Tibial nerve (tissue), 4 donors: Measurements from ENCODE around the gene RBFA. TPM values are rescaled to one million over a fixed set of nuclear protein-coding genes. Genes with fewer than 3 reads are reported as not detected.
"Not testable (repeated sequence)": the region's sequence is repeated elsewhere in the genome, so short reads cannot be mapped to it uniquely, and the experiment has no call there.

Experiments
- DNase-seq, 2 donors: peaks; one replicate each; pipeline ENCODE4 v3.0.0-alpha.2; 2019; ENCODE audit warnings: low spot score in 2 of 2
- H3K27ac ChIP-seq, 4 donors: fragments of 200-600 bp; sonication (generic) in 3 of 4; one replicate each; pipeline ENCODE4 v1.5.1; 2017 to 2019; ENCODE audit warnings: mild to moderate bottlenecking in 1 of 4
- H3K27me3 ChIP-seq, 2 donors: fragments of 200-600 bp; sonication (generic) in 1 of 2; one replicate each; pipeline versions ENCODE4 v1.5.1 to v1.6.0; 2017 to 2019
- H3K36me3 ChIP-seq, 3 donors: fragments of 200-600 bp; sonication (generic); one replicate each; pipeline ENCODE4 v1.5.1; 2018 to 2019
- H3K4me1 ChIP-seq, 4 donors: fragments of 200-600 bp; sonication (generic) in 3 of 4; one replicate each; pipeline ENCODE4 v1.5.1; 2017 to 2019
- H3K4me3 ChIP-seq, 4 donors: fragments of 200-600 bp; sonication (generic) in 3 of 4; one replicate each; pipeline ENCODE4 v1.5.1; 2017 to 2019; ENCODE audit warnings: mild to moderate bottlenecking in 1 of 4, moderate library complexity in 1 of 4
- H3K9me3 ChIP-seq, 4 donors: fragments of 200-600 bp; sonication (generic) in 3 of 4; one replicate each; pipeline ENCODE4 v1.5.1; 2017 to 2019
- CTCF ChIP-seq, 5 experiments: fragments of 200-600 bp in 3 of 5; fragments of 450-650 bp in 2 of 5; sonication (generic) in 3 of 5; IDR thresholded peaks; one replicate each; pipeline ENCODE4 v1.5.1; 2016 to 2019; ENCODE audit warnings: antibody characterized with exemption in 5 of 5, mild to moderate bottlenecking in 3 of 5, moderate library complexity in 2 of 5
- EP300 ChIP-seq, 2 donors: sonication (generic); formaldehyde crosslinking; IDR thresholded peaks; one replicate each; pipeline ENCODE4 v1.6.1; 2017; ENCODE audit warnings: antibody characterized with exemption in 2 of 2, mild to moderate bottlenecking in 1 of 2
- POLR2A ChIP-seq, 2 donors: fragments of 450-650 bp; IDR thresholded peaks; one replicate each; pipeline ENCODE4 v1.6.1; 2017; ENCODE audit warnings: antibody characterized with exemption in 2 of 2, mild to moderate bottlenecking in 2 of 2, moderate library complexity in 2 of 2
- WGBS, 2 donors: methylation state at CpG; one replicate each; pipeline ENCODE4 v1.1.5; 2018; 5-methylcytosine and 5-hydroxymethylcytosine counted together
- total RNA-seq, 4 donors: library from RNA; depleted of rRNA; stranded (reverse); fragments of >200 nt; gene quantifications; one replicate each; pipeline ENCODE4 v1.1.0, GENCODE V29; 2016

Gene RBFA
- total RNA-seq, 4 donors from 2014 or later: 33.3 to 36.1 (median 33.6) TPM

- Histone ChIP-seq H3K27ac (no peak overlapping the region), H3K36me3 (peaks cover 0 to 48% (median 0%) of the 10 kb centered on the region in 3 donors), H3K4me3 (no peak overlapping the region), H3K9me3 (peaks cover 0 to 91% (median 3%) of the 10 kb centered on the region in 4 donors), H3K4me1 (no peaks in the 10 kb centered on the region), H3K27me3 (no peaks in the 10 kb centered on the region)
- DNase-seq: no peak
- 86 to 87% methylated on average over 5 of the region's 5 CpGs for WGBS, 2 donors
- TF ChIP-seq EP300 (IDR thresholded peaks at IDR 0.05) (no peak), CTCF (IDR thresholded peaks at IDR 0.05) (no peak)
Observed at GRCh38 chr18:80010551-80010906, 23.7 kb upstream of the RBFA start.

GRCh38 chr18:80011496-80012137 lies 22.6 kb upstream of the RBFA start:
- not testable (repeated sequence) for H3K4me3 ChIP-seq, H3K27me3 ChIP-seq, DNase-seq, H3K27ac ChIP-seq, H3K4me1 ChIP-seq
- 74 to 82% methylated on average over 14 of the region's 14 CpGs for WGBS, 2 donors
- Histone ChIP-seq H3K9me3 (peaks cover 0 to 81% (median 3%) of the 10 kb centered on the region in 4 donors), H3K36me3 (peaks cover 0 to 46% (median 0%) of the 10 kb centered on the region in 3 donors)

- H3K4me3 ChIP-seq: no peak overlapping the region
- peaks cover 0 to 71% (median 3%) of the 10 kb centered on the region in 4 donors for H3K9me3 ChIP-seq
- no peaks in the 10 kb centered on the region for H3K27me3 ChIP-seq
- TF ChIP-seq EP300 (IDR thresholded peaks at IDR 0.05) (no peak), CTCF (IDR thresholded peaks at IDR 0.05) (no peak), POLR2A (IDR thresholded peaks at IDR 0.05) (no peak)
- DNase-seq: no peak
- WGBS, 2 donors: 96 to 98% methylated on average over 20 of the region's 20 CpGs
- no peak overlapping the region for H3K27ac ChIP-seq
- H3K4me1 ChIP-seq: no peaks in the 10 kb centered on the region
- H3K36me3 ChIP-seq: peaks cover 0 to 41% (median 0%) of the 10 kb centered on the region in 3 donors
Observed at GRCh38 chr18:80012714-80013113, 21.5 kb upstream of the RBFA start.

GRCh38 chr18:80022613-80023012 lies 11.6 kb upstream of the RBFA start:
- Histone ChIP-seq H3K27me3 (no peaks in the 10 kb centered on the region), H3K4me3 (no peak overlapping the region), H3K9me3 (peaks cover 9 to 95% (median 49%) of the 10 kb centered on the region in 4 donors), H3K36me3 (peaks cover 0 to 55% (median 0%) of the 10 kb centered on the region in 3 donors), H3K27ac (no peak overlapping the region), H3K4me1 (no peaks in the 10 kb centered on the region)
- DNase-seq: no peak
- 29 to 42% methylated on average over 1 of the region's 1 CpG for WGBS, 2 donors
- TF ChIP-seq EP300 (IDR thresholded peaks at IDR 0.05) (no peak), CTCF (IDR thresholded peaks at IDR 0.05) (no peak), POLR2A (IDR thresholded peaks at IDR 0.05) (no peak)

- Histone ChIP-seq H3K4me3 (no peak overlapping the region), H3K27ac (no peak overlapping the region), H3K27me3 (no peaks in the 10 kb centered on the region), H3K9me3 (peaks cover 9 to 95% (median 49%) of the 10 kb centered on the region in 4 donors), H3K4me1 (no peaks in the 10 kb centered on the region), H3K36me3 (peaks cover 0 to 58% (median 0%) of the 10 kb centered on the region in 3 donors)
- no peak for TF ChIP-seq CTCF (IDR thresholded peaks at IDR 0.05)
- TF ChIP-seq EP300 (IDR thresholded peaks at IDR 0.05): no peak
- no peak for TF ChIP-seq POLR2A (IDR thresholded peaks at IDR 0.05)
- 52 to 64% methylated on average over 4 of the region's 4 CpGs for WGBS, 2 donors
- DNase-seq: no peak
Observed at GRCh38 chr18:80023173-80023572, 11.1 kb upstream of the RBFA start.
